ENCODE data around the gene CHPF.

CHPF gene

DNA sequence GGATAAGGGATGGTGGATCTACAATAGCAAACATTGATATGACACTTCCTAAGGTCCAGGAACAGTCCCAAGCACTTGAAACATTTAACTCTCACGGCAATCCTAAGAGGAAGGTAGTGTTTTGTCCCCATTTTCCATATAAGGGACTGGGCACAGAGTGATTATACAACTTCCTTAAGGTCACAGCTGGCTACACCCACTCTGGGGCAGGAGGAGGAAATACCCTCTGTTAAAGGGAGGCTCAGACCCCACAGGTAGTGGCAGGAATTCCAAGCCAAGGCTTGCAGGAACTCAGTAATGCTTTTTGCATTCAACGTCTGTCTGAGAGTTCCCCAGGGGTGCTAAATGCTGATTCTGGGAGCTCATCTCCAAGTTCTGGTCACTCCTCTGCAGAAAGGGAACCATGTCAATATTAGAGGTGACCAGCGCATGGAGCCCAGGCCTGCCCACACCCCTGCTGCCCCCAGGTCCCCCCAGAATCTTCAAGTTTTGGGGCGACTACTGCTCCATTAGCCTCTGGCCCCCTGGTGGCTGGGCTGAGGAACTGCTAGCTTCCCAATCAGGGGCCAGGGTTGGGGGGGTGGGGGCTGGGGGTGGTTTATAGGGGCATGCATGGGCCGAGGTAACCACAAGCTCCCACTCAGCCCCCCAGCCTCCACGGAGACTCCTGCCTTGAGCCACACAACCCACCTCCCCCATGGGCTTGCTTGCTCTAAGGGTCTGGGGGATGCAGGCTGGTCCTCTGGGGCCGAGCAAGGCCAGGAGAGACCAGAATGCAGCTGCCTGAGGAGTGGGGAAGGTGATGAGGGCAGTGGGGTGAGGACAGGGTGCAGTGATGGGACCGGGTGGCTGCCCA lies 16.7 kb upstream of the CHPF start:
- no peak overlapping the region for H3K4ac ChIP-seq (ENCODE audit: low read length)
- peak overlapping the region; percentile 75 for H3K18ac ChIP-seq (ENCODE audit: low read length)
- DNase-seq (ENCODE audit: low spot score) = no peak
- H3K4me2 ChIP-seq (ENCODE audit: insufficient read depth, low read length, poor library complexity, severe bottlenecking) = no peak overlapping the region
- H3K27ac ChIP-seq (replicated peaks; ENCODE audit: low read length) = no peak overlapping the region
- no peak overlapping the region for H4K91ac ChIP-seq (ENCODE audit: low read depth, low read length, poor library complexity)
- H3K9ac ChIP-seq (ENCODE audit: low read depth, low read length, poor library complexity) = no peak overlapping the region
- no peak overlapping the region for H4K8ac ChIP-seq (ENCODE audit: low read depth, low read length)
- peaks cover 24 to 90% of the 10 kb centered on the region in 2 donors for H3K36me3 ChIP-seq (replicated peaks in 1 of 2; ENCODE audit: control insufficient read depth in 2 of 2, insufficient read depth in 2 of 2, low read length in 2 of 2)
- no peak overlapping the region for H2BK12ac ChIP-seq (ENCODE audit: low read length)
- H2AK5ac ChIP-seq (ENCODE audit: low read depth, low read length) = peak overlapping the region; percentile 68
- no peak overlapping the region for H3K4me3 ChIP-seq (ENCODE audit: low read length in 2 of 2)
- no peak overlapping the region for H2BK15ac ChIP-seq (ENCODE audit: low read length)
- H3K79me1 ChIP-seq (ENCODE audit: low read depth, low read length) = peaks cover 6% of the 10 kb centered on the region
- H2AFZ ChIP-seq (ENCODE audit: low read length) = no peak overlapping the region
- WGBS, 2 donors (ENCODE audit: extremely low coverage in 2 of 2, insufficient read length in 2 of 2, insufficient replicate concordance in 1 of 2) = no CpG with 5 or more reads among the region's 8 CpGs
- peaks cover 0 to 2% of the 10 kb centered on the region in 2 donors for H3K9me3 ChIP-seq (replicated peaks in 1 of 2; ENCODE audit: control insufficient read depth in 2 of 2, insufficient read depth in 1 of 2, low read depth in 1 of 2, low read length in 2 of 2)
- H3K27me3 ChIP-seq (ENCODE audit: control insufficient read depth in 3 of 3, insufficient read depth in 3 of 3, low read depth in 1 of 3, low read length in 3 of 3) = no peaks in the 10 kb centered on the region
- no peak overlapping the region for H2BK120ac ChIP-seq (ENCODE audit: low read depth, low read length)
- H3K23ac ChIP-seq (ENCODE audit: low read depth, low read length, poor library complexity) = no peak overlapping the region
- H3K4me1 ChIP-seq (ENCODE audit: control insufficient read depth in 2 of 2, insufficient read depth in 1 of 2, low read depth in 1 of 2, low read length in 2 of 2) = peaks cover 0 to 10% of the 10 kb centered on the region in 2 donors
- no peak overlapping the region for H3K14ac ChIP-seq (ENCODE audit: low read length)
- H2BK5ac ChIP-seq (ENCODE audit: low read length) = no peak overlapping the region

DNA sequence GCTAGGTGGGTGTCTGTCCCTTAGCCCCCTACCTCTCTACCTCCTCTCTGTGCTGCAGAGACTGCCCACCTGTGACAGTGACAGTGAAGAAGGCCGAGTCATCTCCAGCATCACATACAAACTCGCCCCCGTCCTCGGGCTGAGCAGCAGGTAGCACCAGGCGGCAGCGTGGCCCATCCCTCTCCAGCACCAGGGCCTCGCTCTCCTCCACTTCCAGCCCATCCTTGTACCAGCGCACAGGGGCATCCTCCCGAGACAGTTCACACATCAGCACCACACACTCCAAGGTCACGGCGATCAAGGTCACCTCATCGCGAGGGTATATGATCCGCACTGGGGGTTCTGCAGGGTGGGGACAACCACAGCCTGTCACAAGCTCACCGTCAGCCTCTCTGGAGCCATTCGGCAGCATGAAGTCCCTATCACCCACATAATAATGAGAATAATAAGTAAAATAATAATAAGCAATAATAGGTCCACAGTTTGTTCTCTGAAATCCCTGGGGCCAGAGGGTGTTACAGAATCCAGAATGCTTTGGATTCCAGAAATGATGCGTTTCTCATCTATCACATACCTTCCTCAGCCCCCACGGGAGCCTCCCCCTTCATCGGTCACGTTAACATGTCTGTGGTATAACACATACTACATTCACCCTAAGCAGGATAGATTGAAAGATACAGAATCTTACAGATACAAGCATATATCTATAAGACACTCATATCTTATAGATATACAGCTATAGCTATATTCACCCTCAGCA lies 15.7 kb upstream of the CHPF start:
- no CpG with 5 or more reads among the region's 20 CpGs for WGBS, 2 donors (ENCODE audit: extremely low coverage in 2 of 2, insufficient read length in 2 of 2, insufficient replicate concordance in 1 of 2)
- no peak overlapping the region for H2BK15ac ChIP-seq (ENCODE audit: low read length)
- no peak overlapping the region for H3K18ac ChIP-seq (ENCODE audit: low read length)
- no peak overlapping the region for H3K4me2 ChIP-seq (ENCODE audit: insufficient read depth, low read length, poor library complexity, severe bottlenecking)
- no peak overlapping the region for H3K27ac ChIP-seq (replicated peaks; ENCODE audit: low read length)
- H2AK5ac ChIP-seq (ENCODE audit: low read depth, low read length) = no peak overlapping the region
- no peak for DNase-seq (ENCODE audit: low spot score)
- peaks cover 19 to 84% of the 10 kb centered on the region in 2 donors for H3K36me3 ChIP-seq (replicated peaks in 1 of 2; ENCODE audit: control insufficient read depth in 2 of 2, insufficient read depth in 2 of 2, low read length in 2 of 2)
- H2BK120ac ChIP-seq (ENCODE audit: low read depth, low read length) = peak overlapping the region; percentile 55
- H3K4me3 ChIP-seq (ENCODE audit: low read length in 2 of 2) = peak overlapping the region in 1 of 2 donors; percentile 6
- no peak overlapping the region for H2BK12ac ChIP-seq (ENCODE audit: low read length)
- no peak overlapping the region for H2BK5ac ChIP-seq (ENCODE audit: low read length)
- H2AFZ ChIP-seq (ENCODE audit: low read length) = no peak overlapping the region
- peaks cover 0 to 10% of the 10 kb centered on the region in 2 donors for H3K4me1 ChIP-seq (ENCODE audit: control insufficient read depth in 2 of 2, insufficient read depth in 1 of 2, low read depth in 1 of 2, low read length in 2 of 2)
- H3K27me3 ChIP-seq (ENCODE audit: control insufficient read depth in 3 of 3, insufficient read depth in 3 of 3, low read depth in 1 of 3, low read length in 3 of 3) = no peaks in the 10 kb centered on the region
- no peak overlapping the region for H3K9ac ChIP-seq (ENCODE audit: low read depth, low read length, poor library complexity)
- peak overlapping the region; percentile 59 for H4K91ac ChIP-seq (ENCODE audit: low read depth, low read length, poor library complexity)
- H3K14ac ChIP-seq (ENCODE audit: low read length) = no peak overlapping the region
- peak overlapping the region; percentile 89 for H3K23ac ChIP-seq (ENCODE audit: low read depth, low read length, poor library complexity)
- no peak overlapping the region for H4K8ac ChIP-seq (ENCODE audit: low read depth, low read length)
- no peak overlapping the region for H3K4ac ChIP-seq (ENCODE audit: low read length)
- peaks cover 6% of the 10 kb centered on the region for H3K79me1 ChIP-seq (ENCODE audit: low read depth, low read length)
- H3K9me3 ChIP-seq (replicated peaks in 1 of 2; ENCODE audit: control insufficient read depth in 2 of 2, insufficient read depth in 1 of 2, low read depth in 1 of 2, low read length in 2 of 2) = peaks cover 0 to 2% of the 10 kb centered on the region in 2 donors

DNA sequence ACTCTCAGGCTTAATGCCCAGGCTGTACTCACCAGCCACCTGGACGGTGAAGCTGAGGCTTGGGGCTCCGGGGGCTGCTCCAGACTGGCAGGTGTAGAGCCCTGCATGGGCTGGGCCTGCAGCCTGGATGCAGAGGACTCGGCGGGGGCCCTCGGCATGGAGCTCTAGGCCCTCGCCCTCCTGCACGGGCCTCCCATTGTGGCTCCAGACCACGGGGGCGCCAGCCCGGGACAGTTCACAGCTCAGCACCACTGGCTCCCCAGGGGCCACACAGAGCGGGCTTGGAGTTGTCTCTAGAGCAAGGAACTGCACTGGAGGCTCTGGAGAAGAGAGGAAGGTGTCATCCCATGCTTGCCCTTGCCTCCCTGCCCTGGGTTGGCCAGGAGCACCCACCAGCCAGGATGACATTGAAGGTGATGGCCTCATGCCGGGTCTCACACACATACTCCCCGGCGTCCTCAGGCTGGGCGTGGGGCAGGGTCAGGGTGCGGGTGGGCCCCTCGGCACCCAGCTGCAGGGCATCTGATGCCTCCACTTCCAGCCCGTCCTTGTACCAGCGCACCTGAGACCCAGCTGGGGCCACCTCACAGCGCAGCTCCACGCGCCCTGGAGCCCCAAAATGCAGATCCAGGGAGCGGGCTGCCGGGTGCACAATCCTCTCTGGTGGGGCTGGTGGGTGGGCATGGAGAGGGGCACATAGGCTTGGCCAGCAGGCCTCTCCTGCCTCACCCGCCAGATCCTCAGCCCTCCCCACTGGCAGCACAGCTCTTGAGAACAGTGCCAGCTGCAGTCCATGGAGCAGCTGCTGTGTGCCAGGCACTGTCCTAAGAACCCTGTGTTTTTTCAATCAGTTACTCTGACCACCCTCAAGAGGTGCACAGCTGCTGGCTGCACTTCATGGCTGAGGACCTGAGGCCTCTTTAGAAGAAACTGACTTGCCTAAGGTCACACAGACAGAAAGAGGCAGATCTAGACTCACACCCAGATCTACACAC lies 14.5 kb upstream of the CHPF start:
- no peak overlapping the region for H4K8ac ChIP-seq (ENCODE audit: low read depth, low read length)
- H4K91ac ChIP-seq (ENCODE audit: low read depth, low read length, poor library complexity) = no peak overlapping the region
- no peak overlapping the region for H3K4ac ChIP-seq (ENCODE audit: low read length)
- peaks cover 10% of the 10 kb centered on the region for H3K79me1 ChIP-seq (ENCODE audit: low read depth, low read length)
- H3K9ac ChIP-seq (ENCODE audit: low read depth, low read length, poor library complexity) = no peak overlapping the region
- no peak overlapping the region for H3K27ac ChIP-seq (replicated peaks; ENCODE audit: low read length)
- H3K4me3 ChIP-seq (ENCODE audit: low read length in 2 of 2) = no peak overlapping the region
- no peak overlapping the region for H3K4me2 ChIP-seq (ENCODE audit: insufficient read depth, low read length, poor library complexity, severe bottlenecking)
- H2AK5ac ChIP-seq (ENCODE audit: low read depth, low read length) = no peak overlapping the region
- H3K14ac ChIP-seq (ENCODE audit: low read length) = no peak overlapping the region
- H3K23ac ChIP-seq (ENCODE audit: low read depth, low read length, poor library complexity) = peak overlapping the region; percentile 75
- no peak overlapping the region for H2AFZ ChIP-seq (ENCODE audit: low read length)
- H3K27me3 ChIP-seq (ENCODE audit: control insufficient read depth in 3 of 3, insufficient read depth in 3 of 3, low read depth in 1 of 3, low read length in 3 of 3) = peaks cover 0 to 8% (median 0%) of the 10 kb centered on the region in 3 experiments
- H3K18ac ChIP-seq (ENCODE audit: low read length) = no peak overlapping the region
- H2BK120ac ChIP-seq (ENCODE audit: low read depth, low read length) = no peak overlapping the region
- H2BK12ac ChIP-seq (ENCODE audit: low read length) = no peak overlapping the region
- WGBS, 2 donors (ENCODE audit: extremely low coverage in 2 of 2, insufficient read length in 2 of 2, insufficient replicate concordance in 1 of 2) = no CpG with 5 or more reads among the region's 25 CpGs
- H2BK5ac ChIP-seq (ENCODE audit: low read length) = peak overlapping the region; percentile 22
- peaks cover 0 to 5% of the 10 kb centered on the region in 2 donors for H3K9me3 ChIP-seq (replicated peaks in 1 of 2; ENCODE audit: control insufficient read depth in 2 of 2, insufficient read depth in 1 of 2, low read depth in 1 of 2, low read length in 2 of 2)
- peaks cover under 1 to 11% of the 10 kb centered on the region in 2 donors for H3K4me1 ChIP-seq (ENCODE audit: control insufficient read depth in 2 of 2, insufficient read depth in 1 of 2, low read depth in 1 of 2, low read length in 2 of 2)
- no peak overlapping the region for H2BK15ac ChIP-seq (ENCODE audit: low read length)
- H3K36me3 ChIP-seq (replicated peaks in 1 of 2; ENCODE audit: control insufficient read depth in 2 of 2, insufficient read depth in 2 of 2, low read length in 2 of 2) = peaks cover 20 to 76% of the 10 kb centered on the region in 2 donors
- no peak for DNase-seq (ENCODE audit: low spot score)
